HepG2 (cell line): ENCODE measurements around the gene PLXND1. TPM values are rescaled to one million over a fixed set of nuclear protein-coding genes. Genes with fewer than 3 reads are reported as not detected.

Experiments
- ATF1 ChIP-seq: IDR thresholded peaks from 2 replicates; pipeline ENCODE4 v1.6.1; 2016; ENCODE audit warnings: mild to moderate bottlenecking, control low read depth
- HMGA1 ChIP-seq: sonication (generic); formaldehyde crosslinking; conservative IDR thresholded peaks from 2 replicates; pipeline ENCODE4 v1.4.0; 2020; ENCODE audit warnings: missing genetic modification reagents
- KMT2A ChIP-seq: sonication (generic); formaldehyde crosslinking; IDR thresholded peaks from 2 replicates; pipeline ENCODE4 v1.4.0; 2020; ENCODE audit warnings: missing genetic modification reagents
- MED1 ChIP-seq: sonication (generic); formaldehyde crosslinking; IDR thresholded peaks from 2 replicates; pipeline ENCODE4 v1.4.0; 2020; ENCODE audit warnings: missing genetic modification reagents
- NCOA5 ChIP-seq: sonication (generic); formaldehyde crosslinking; IDR thresholded peaks from 2 replicates; pipeline ENCODE4 v1.4.0; 2020; ENCODE audit warnings: missing genetic modification reagents
- RCOR2 ChIP-seq: IDR thresholded peaks from 2 replicates; pipeline ENCODE4 v1.6.1; 2016; ENCODE audit warnings: missing biosample characterization, missing genetic modification reagents
- TEAD2 ChIP-seq: sonication (generic); formaldehyde crosslinking; IDR thresholded peaks from 2 replicates; pipeline ENCODE4 v1.9.0; 2021; ENCODE audit warnings: missing genetic modification reagents
- ZNF180 ChIP-seq: sonication (generic); formaldehyde crosslinking; IDR thresholded peaks from 2 replicates; pipeline ENCODE4 v1.4.0; 2020; ENCODE audit warnings: low read depth, missing genetic modification reagents, borderline replicate concordance
- ZNF484 ChIP-seq: sonication (generic); formaldehyde crosslinking; IDR thresholded peaks from 2 replicates; pipeline ENCODE4 v1.5.1; 2020; ENCODE audit warnings: mild to moderate bottlenecking, low read depth, missing genetic modification reagents, borderline replicate concordance
- ZNF547 ChIP-seq: sonication (generic); formaldehyde crosslinking; IDR thresholded peaks from 2 replicates; pipeline ENCODE4 v1.5.1; 2020; ENCODE audit warnings: mild to moderate bottlenecking, missing genetic modification reagents
- ZNF746 ChIP-seq: sonication (generic); formaldehyde crosslinking; IDR thresholded peaks from 2 replicates; pipeline ENCODE4 v1.8.0; 2022; ENCODE audit warnings: mild to moderate bottlenecking, missing genetic modification reagents
- ZNF780A ChIP-seq: sonication (generic); formaldehyde crosslinking; IDR thresholded peaks from 2 replicates; pipeline ENCODE4 v1.8.0; 2022; ENCODE audit warnings: mild to moderate bottlenecking, missing genetic modification reagents, moderate library complexity
- ZNF841 ChIP-seq: sonication (generic); formaldehyde crosslinking; IDR thresholded peaks from 2 replicates; pipeline ENCODE4 v1.8.1; 2023; ENCODE audit warnings: missing genetic modification reagents, borderline replicate concordance
- ZZZ3 ChIP-seq: sonication (generic); formaldehyde crosslinking; IDR thresholded peaks from 2 replicates; pipeline ENCODE4 v1.4.0; 2020; ENCODE audit warnings: missing genetic modification reagents, mild to moderate bottlenecking, borderline replicate concordance
- polyA plus RNA-seq, 8 experiments: library from polyadenylated mRNA; depleted of rRNA in 3 of 8; stranded (reverse) in 7 of 8; unstranded in 1 of 8; fragments of >200 nt; fragmentation: Illumina TruSeq in 4 of 8; extraction: Trizol in 4 of 8; gene quantifications; 2 replicates each; pipeline versions ENCODE4 v1.2.1 to v1.2.3, GENCODE V29; 2011 to 2016; ENCODE audit warnings: low read depth in 4 of 8, missing spikeins in 1 of 8, mixed read lengths in 1 of 8; ENCODE audit not compliant: insufficient read depth in 1 of 8
- total RNA-seq, 5 experiments: library from RNA; depleted of rRNA; stranded (reverse); fragments of >200 nt; fragmentation: Illumina TruSeq; extraction: Trizol; gene quantifications; 2 replicates each; pipeline ENCODE4 v1.2.3, GENCODE V29; 2016; ENCODE audit warnings: low read depth in 1 of 5
- TF ChIP-seq, protein P1 (sequence below): sonication (generic); formaldehyde crosslinking; IDR thresholded peaks from 2 replicates; pipeline ENCODE4 v1.4.0; 2020; ENCODE audit warnings: missing genetic modification reagents
- TF ChIP-seq, protein P2 (sequence below): sonication (generic); formaldehyde crosslinking; IDR thresholded peaks from 2 replicates; pipeline ENCODE4 v1.8.0; 2023; ENCODE audit warnings: mild to moderate bottlenecking, missing genetic modification reagents
- TF ChIP-seq, protein P3 (sequence below): sonication (generic); formaldehyde crosslinking; IDR thresholded peaks from 2 replicates; pipeline ENCODE4 v1.4.0; 2020; ENCODE audit warnings: missing genetic modification reagents
- TF ChIP-seq, protein P4 (sequence below): sonication (generic); formaldehyde crosslinking; IDR thresholded peaks from 2 replicates; pipeline ENCODE4 v1.4.0; 2020; ENCODE audit warnings: missing genetic modification reagents
- TF ChIP-seq, protein P5 (sequence below): sonication (generic); formaldehyde crosslinking; IDR thresholded peaks from 2 replicates; pipeline ENCODE4 v1.4.0; 2020; ENCODE audit warnings: missing genetic modification reagents, mild to moderate bottlenecking, borderline replicate concordance
- TF ChIP-seq, protein P6 (sequence below): sonication (generic); formaldehyde crosslinking; IDR thresholded peaks from 2 replicates; pipeline ENCODE4 v1.4.0; 2020; ENCODE audit warnings: missing genetic modification reagents, borderline replicate concordance

PLXND1 gene
- total and polyA plus RNA-seq, 2 of the 13 experiments (the other 11 are each of a cell fraction or from before 2014, with no cell fraction given): 15.9 to 42.0 TPM

DNA sequence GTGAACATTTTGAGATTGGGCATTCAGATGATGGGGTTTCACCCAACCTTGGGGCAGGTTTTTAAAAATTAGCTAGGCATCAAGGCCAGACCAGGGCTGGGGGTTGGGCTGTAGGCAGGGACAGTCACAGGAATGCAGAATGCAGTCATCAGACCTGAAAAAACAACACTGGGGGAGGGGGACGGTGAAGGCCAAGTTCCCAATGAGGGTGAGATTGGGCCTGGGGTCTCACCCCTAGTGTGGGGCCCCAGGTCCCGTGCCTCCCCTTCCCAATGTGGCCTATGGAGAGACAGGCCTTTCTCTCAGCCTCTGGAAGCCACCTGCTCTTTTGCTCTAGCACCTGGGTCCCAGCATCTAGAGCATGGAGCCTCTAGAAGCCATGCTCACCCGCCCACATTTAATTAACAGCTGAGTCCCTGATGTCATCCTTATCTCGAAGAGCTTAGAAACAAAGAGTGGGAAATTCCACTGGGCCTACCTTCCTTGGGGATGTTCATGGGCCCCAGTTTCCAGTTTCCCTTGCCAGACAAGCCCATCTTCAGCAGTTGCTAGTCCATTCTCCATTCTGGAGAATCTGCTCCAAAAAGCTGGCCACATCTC, 71.9 kb downstream of the PLXND1 start (continued):
- TF ChIP-seq, protein P1, sequence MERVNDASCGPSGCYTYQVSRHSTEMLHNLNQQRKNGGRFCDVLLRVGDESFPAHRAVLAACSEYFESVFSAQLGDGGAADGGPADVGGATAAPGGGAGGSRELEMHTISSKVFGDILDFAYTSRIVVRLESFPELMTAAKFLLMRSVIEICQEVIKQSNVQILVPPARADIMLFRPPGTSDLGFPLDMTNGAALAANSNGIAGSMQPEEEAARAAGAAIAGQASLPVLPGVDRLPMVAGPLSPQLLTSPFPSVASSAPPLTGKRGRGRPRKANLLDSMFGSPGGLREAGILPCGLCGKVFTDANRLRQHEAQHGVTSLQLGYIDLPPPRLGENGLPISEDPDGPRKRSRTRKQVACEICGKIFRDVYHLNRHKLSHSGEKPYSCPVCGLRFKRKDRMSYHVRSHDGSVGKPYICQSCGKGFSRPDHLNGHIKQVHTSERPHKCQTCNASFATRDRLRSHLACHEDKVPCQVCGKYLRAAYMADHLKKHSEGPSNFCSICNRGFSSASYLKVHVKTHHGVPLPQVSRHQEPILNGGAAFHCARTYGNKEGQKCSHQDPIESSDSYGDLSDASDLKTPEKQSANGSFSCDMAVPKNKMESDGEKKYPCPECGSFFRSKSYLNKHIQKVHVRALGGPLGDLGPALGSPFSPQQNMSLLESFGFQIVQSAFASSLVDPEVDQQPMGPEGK (CRISPR knock-in tag): peak; percentile 38
- TF ChIP-seq ZNF780A (CRISPR knock-in tag) (no peak), KMT2A (no peak), ZNF180 (CRISPR knock-in tag) (no peak), RCOR2 (no peak), TEAD2 (CRISPR knock-in tag) (no peak), ZNF484 (CRISPR knock-in tag) (no peak), MED1 (0 out of 2 replicates have a peak, but pooled peaks have one; percentile 20), ZNF841 (CRISPR knock-in tag) (no peak), ATF1 (CRISPR knock-in tag) (no peak), NCOA5 (CRISPR knock-in tag) (no peak), ZNF746 (no peak), ZZZ3 (no peak), HMGA1 (CRISPR knock-in tag) (no peak), ZNF547 (CRISPR knock-in tag) (no peak)
- TF ChIP-seq, protein P2, sequence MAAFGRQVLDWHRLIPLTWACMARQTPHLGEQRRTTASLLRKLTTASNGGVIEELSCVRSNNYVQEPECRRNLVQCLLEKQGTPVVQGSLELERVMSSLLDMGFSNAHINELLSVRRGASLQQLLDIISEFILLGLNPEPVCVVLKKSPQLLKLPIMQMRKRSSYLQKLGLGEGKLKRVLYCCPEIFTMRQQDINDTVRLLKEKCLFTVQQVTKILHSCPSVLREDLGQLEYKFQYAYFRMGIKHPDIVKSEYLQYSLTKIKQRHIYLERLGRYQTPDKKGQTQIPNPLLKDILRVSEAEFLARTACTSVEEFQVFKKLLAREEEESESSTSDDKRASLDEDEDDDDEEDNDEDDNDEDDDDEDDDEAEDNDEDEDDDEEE: no peak
- TF ChIP-seq, protein P3, sequence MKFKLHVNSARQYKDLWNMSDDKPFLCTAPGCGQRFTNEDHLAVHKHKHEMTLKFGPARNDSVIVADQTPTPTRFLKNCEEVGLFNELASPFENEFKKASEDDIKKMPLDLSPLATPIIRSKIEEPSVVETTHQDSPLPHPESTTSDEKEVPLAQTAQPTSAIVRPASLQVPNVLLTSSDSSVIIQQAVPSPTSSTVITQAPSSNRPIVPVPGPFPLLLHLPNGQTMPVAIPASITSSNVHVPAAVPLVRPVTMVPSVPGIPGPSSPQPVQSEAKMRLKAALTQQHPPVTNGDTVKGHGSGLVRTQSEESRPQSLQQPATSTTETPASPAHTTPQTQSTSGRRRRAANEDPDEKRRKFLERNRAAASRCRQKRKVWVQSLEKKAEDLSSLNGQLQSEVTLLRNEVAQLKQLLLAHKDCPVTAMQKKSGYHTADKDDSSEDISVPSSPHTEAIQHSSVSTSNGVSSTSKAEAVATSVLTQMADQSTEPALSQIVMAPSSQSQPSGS (CRISPR knock-in tag): no peak
- TF ChIP-seq, protein P4, sequence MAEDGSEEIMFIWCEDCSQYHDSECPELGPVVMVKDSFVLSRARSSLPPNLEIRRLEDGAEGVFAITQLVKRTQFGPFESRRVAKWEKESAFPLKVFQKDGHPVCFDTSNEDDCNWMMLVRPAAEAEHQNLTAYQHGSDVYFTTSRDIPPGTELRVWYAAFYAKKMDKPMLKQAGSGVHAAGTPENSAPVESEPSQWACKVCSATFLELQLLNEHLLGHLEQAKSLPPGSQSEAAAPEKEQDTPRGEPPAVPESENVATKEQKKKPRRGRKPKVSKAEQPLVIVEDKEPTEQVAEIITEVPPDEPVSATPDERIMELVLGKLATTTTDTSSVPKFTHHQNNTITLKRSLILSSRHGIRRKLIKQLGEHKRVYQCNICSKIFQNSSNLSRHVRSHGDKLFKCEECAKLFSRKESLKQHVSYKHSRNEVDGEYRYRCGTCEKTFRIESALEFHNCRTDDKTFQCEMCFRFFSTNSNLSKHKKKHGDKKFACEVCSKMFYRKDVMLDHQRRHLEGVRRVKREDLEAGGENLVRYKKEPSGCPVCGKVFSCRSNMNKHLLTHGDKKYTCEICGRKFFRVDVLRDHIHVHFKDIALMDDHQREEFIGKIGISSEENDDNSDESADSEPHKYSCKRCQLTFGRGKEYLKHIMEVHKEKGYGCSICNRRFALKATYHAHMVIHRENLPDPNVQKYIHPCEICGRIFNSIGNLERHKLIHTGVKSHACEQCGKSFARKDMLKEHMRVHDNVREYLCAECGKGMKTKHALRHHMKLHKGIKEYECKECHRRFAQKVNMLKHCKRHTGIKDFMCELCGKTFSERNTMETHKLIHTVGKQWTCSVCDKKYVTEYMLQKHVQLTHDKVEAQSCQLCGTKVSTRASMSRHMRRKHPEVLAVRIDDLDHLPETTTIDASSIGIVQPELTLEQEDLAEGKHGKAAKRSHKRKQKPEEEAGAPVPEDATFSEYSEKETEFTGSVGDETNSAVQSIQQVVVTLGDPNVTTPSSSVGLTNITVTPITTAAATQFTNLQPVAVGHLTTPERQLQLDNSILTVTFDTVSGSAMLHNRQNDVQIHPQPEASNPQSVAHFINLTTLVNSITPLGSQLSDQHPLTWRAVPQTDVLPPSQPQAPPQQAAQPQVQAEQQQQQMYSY (CRISPR knock-in tag): no peak
- TF ChIP-seq, protein P5, sequence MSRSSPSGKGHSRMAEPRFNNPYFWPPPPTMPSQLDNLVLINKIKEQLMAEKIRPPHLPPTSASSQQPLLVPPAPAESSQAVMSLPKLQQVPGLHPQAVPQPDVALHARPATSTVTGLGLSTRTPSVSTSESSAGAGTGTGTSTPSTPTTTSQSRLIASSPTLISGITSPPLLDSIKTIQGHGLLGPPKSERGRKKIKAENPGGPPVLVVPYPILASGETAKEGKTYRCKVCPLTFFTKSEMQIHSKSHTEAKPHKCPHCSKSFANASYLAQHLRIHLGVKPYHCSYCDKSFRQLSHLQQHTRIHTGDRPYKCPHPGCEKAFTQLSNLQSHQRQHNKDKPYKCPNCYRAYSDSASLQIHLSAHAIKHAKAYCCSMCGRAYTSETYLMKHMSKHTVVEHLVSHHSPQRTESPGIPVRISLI: peak; percentile 67
- TF ChIP-seq, protein P6, sequence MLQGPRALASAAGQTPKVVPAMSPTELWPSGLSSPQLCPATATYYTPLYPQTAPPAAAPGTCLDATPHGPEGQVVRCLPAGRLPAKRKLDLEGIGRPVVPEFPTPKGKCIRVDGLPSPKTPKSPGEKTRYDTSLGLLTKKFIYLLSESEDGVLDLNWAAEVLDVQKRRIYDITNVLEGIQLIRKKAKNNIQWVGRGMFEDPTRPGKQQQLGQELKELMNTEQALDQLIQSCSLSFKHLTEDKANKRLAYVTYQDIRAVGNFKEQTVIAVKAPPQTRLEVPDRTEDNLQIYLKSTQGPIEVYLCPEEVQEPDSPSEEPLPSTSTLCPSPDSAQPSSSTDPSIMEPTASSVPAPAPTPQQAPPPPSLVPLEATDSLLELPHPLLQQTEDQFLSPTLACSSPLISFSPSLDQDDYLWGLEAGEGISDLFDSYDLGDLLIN (CRISPR knock-in tag): no peak
